CMK (cell line): ENCODE data around the gene CCNG2.

Source experiments
- DNase-seq: peaks from one replicate; pipeline ENCODE4 v3.0.0-alpha.2; 2010; ENCODE audit warnings: low read depth

Gene CCNG2

DNA sequence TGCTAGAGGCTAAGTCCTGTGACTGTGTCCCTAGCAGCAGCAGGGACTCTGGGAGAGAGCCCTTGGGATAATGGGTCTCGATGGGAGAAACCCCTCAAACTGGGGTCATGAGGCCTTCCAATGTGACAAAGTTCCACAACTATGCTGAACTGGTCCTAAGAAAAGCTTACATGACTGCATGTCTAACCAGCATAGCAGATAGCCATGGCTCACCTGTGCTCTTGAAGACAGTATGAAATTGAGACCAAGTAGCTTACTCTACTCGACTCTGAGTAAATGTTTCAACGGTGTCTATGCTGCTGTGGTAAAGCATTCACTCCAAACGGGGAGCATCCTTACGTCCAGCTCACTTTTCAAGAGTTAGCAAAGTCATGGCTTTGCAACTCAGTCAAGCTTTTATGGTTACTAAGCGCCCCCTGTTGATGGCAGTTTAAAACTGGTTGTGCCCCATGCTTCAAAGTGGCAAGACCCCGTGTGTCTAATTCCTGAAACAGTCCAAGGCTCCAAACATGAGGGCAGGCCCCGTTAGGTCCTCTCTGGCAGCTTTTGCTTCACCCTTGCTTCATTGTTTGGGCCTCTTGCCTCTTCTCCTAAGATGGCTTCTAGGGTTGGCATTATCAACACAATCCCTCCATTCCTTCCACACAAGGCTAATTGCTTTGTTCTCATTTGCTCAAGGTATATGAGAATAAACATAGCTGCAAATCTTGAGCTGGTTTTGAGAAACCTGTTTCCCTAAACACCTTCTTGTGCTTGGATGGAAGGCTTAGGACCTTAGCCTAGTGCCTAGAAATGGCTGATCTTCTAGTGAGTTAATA is 46.6 kb downstream of the CCNG2 start:
- DNase-seq: peak; percentile 56

DNA sequence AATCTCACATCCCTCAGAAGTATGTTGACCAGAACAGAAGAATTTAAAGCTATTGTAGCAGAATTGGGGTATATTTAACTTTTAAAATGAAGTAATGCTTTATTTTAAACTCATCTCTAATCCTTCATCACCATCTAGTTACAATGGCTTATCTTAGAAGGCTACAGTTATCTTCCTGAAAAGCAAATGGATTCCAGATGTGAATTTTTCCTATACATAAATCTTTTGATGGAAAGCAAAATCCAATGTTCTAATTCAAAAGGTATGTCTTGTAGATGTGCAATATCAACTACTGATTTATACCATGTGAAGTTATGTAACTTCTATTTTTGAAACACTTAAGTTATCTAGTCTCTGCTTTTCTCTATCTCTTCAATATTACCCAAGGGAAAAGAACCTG is 47.6 kb downstream of the CCNG2 start:
- DNase-seq: no peak

DNA sequence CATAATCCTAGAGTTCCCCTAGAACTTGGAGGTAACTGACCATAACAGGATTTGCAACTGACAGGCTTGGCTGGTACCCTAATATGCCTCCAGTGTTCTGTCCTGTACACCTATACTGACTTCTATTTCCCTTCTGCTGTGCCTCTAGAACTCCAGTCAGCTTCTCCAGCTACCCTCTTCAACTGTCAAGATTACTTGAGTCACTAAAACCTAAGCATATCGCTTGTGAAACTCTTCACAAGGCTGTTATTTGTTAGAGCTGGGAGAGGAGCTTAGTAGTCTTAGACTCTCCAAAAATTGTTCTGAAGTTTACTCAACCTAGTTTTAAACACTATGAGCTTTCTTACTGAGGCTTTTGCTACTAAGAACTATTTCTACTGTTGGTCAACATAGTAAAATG is 52.0 kb downstream of the CCNG2 start:
- no peak for DNase-seq

DNA sequence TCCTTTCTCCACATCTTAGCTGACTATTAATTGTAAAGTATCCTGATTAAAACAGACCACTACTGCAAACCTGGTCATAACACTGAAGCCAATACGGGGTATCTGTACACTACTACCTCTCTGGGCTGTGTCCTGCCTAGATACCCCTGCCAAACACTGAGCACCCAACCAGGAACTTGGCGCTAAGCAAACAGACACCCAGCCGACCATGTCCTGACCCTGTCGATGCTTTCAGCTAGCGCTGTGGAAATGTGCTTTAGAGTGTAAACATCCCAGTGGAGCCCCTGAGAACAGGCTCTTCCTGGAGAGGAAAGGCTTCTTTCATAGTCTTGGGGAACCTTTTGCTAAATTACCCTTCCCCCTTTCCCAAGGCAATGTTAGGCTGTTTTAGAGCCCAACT is 52.9 kb downstream of the CCNG2 start:
- no peak for DNase-seq

DNA sequence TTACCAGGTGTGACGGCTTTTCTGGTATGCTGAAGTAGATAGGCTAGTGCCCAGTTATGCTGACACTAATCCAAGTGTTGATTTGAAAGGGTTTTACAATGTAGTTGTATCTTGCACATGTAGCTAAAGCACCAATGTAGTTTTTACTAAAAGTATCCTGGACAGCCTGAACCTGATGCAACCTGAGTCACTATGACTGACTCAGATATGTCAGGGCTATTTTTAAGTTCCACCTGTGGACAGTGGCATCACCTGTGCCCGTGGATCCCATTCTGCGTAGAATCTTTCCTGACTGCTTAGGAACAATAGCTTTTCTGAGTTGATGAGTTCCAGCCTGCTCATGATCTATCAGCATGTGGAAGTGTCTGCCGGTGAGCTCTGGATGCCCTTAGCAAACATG is 58.1 kb downstream of the CCNG2 start:
- DNase-seq: no peak

DNA sequence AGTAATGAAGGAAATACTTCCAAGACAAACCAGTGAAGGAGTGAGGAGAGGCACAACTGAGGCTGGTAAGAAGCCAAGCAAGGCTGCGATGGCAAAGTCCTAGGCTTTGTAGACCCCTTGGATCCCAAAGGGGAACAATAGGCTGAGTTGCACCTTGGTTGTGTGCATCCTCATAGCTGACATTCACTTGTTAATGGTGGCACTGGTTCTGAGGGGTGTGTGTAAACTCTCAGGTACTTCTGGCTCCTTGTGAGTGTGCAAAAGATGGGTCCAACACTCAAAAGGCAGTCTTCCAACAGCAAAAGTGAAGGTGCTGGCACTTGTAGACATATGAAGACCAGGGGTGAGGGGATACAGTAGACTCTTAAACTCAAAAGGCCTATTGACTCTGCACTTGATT is 60.5 kb downstream of the CCNG2 start:
- DNase-seq: no peak

DNA sequence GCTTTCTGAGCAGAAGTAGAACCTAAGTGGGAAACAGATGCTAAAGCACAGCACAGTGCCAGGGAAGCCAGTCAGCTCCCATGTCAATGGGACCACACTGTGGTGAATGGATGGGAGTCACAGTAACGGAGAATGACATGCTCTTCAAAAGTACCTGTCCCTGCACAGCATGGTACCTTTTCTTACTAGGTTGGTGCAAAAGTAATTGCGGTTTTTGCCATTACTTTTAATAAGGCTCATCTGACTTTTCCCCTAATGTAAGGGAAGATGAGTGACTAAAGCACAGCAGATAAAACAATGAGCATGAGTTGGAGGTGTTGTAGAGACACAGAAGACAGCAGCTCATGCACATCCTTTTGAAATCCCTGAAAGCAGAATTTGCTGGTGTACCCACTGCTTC is 62.3 kb downstream of the CCNG2 start:
- DNase-seq: no peak
